ENCODE measurements around the gene EAPP. TPM values are rescaled to one million over a fixed set of nuclear protein-coding genes. Genes with fewer than 3 reads are reported as not detected.

Gene EAPP
- total and polyA plus RNA-seq, 2 donors (not counting 1 experiment from before 2014, with no cell fraction given), result 54.0 to 58.0 TPM

GRCh38 chr14:34474187-34474679 is 65.3 kb downstream of the EAPP start:
- no peak for TF ChIP-seq EZH2 (IDR thresholded peaks at IDR 0.05; ENCODE audit: low read length, missing control alignments)
- H3K9me3 ChIP-seq (ENCODE audit: control insufficient read depth, insufficient read depth, low read depth, low read length), result no peaks in the 10 kb centered on the region
- H3K9ac ChIP-seq (ENCODE audit: insufficient read depth, low read length), result no peak overlapping the region
- no peak overlapping the region for H3K4me2 ChIP-seq (ENCODE audit: extremely low read depth, insufficient read depth, low read length)
- H3K27ac ChIP-seq (ENCODE audit: insufficient read depth, low read length), result no peak overlapping the region
- no peak for DNase-seq (ENCODE audit: low read depth in 2 of 2)
- no peaks in the 10 kb centered on the region for H3K4me1 ChIP-seq (ENCODE audit: control insufficient read depth, extremely low read depth, insufficient read depth, low read length)
- no peaks in the 10 kb centered on the region for H3K36me3 ChIP-seq (ENCODE audit: control insufficient read depth, insufficient read depth, low read length)
- H3K79me2 ChIP-seq (ENCODE audit: control insufficient read depth, insufficient read depth, low read length), result no peaks in the 10 kb centered on the region
- H3K4me3 ChIP-seq (replicated peaks in 1 of 4; ENCODE audit: control extremely low read depth in 1 of 4, insufficient read depth in 1 of 4, low read depth in 3 of 4, low read length in 4 of 4), result no peak overlapping the region
- no peak overlapping the region for H2AFZ ChIP-seq (ENCODE audit: low read length)
- H4K20me1 ChIP-seq (ENCODE audit: control insufficient read depth, extremely low read depth, insufficient read depth, low read length), result no peaks in the 10 kb centered on the region
- H3K27me3 ChIP-seq (ENCODE audit: control insufficient read depth, insufficient read depth, low read length), result no peaks in the 10 kb centered on the region

- H4K20me1 ChIP-seq (ENCODE audit: control insufficient read depth, extremely low read depth, insufficient read depth, low read length), result no peaks in the 10 kb centered on the region
- no peaks in the 10 kb centered on the region for H3K79me2 ChIP-seq (ENCODE audit: control insufficient read depth, insufficient read depth, low read length)
- H3K36me3 ChIP-seq (ENCODE audit: control insufficient read depth, insufficient read depth, low read length), result no peaks in the 10 kb centered on the region
- H3K4me2 ChIP-seq (ENCODE audit: extremely low read depth, insufficient read depth, low read length), result no peak overlapping the region
- H3K9ac ChIP-seq (ENCODE audit: insufficient read depth, low read length), result no peak overlapping the region
- H3K4me3 ChIP-seq (replicated peaks in 1 of 4; ENCODE audit: control extremely low read depth in 1 of 4, insufficient read depth in 1 of 4, low read depth in 3 of 4, low read length in 4 of 4), result no peak overlapping the region
- H2AFZ ChIP-seq (ENCODE audit: low read length), result no peak overlapping the region
- no peak for TF ChIP-seq EZH2 (IDR thresholded peaks at IDR 0.05; ENCODE audit: low read length, missing control alignments)
- TF ChIP-seq CTCF (conservative IDR thresholded peaks at IDR 0.05 in 1 of 2, IDR thresholded peaks at IDR 0.05 in 1 of 2; ENCODE audit: low read depth in 1 of 2, low read length in 2 of 2), result no peak
- H3K27me3 ChIP-seq (ENCODE audit: control insufficient read depth, insufficient read depth, low read length), result no peaks in the 10 kb centered on the region
- no peak for DNase-seq (ENCODE audit: low read depth in 2 of 2)
- H3K27ac ChIP-seq (ENCODE audit: insufficient read depth, low read length), result no peak overlapping the region
- H3K9me3 ChIP-seq (ENCODE audit: control insufficient read depth, insufficient read depth, low read depth, low read length), result no peaks in the 10 kb centered on the region
- H3K4me1 ChIP-seq (ENCODE audit: control insufficient read depth, extremely low read depth, insufficient read depth, low read length), result no peaks in the 10 kb centered on the region
Observed at GRCh38 chr14:34472706-34473279, 66.7 kb downstream of the EAPP start.

- no peak for DNase-seq (ENCODE audit: low read depth in 2 of 2)
- H3K9me3 ChIP-seq (ENCODE audit: control insufficient read depth, insufficient read depth, low read depth, low read length), result no peaks in the 10 kb centered on the region
Observed at GRCh38 chr14:34470319-34470718, 69.2 kb downstream of the EAPP start.

More at GRCh38 chr14:34470319-34470718, 69.2 kb downstream of the EAPP start:
- H3K27ac ChIP-seq (ENCODE audit: insufficient read depth, low read length), result no peak overlapping the region
- H3K4me1 ChIP-seq (ENCODE audit: control insufficient read depth, extremely low read depth, insufficient read depth, low read length), result no peaks in the 10 kb centered on the region
- no peaks in the 10 kb centered on the region for H3K36me3 ChIP-seq (ENCODE audit: control insufficient read depth, insufficient read depth, low read length)
- no peak overlapping the region for H3K9ac ChIP-seq (ENCODE audit: insufficient read depth, low read length)
- H4K20me1 ChIP-seq (ENCODE audit: control insufficient read depth, extremely low read depth, insufficient read depth, low read length), result no peaks in the 10 kb centered on the region
- H2AFZ ChIP-seq (ENCODE audit: low read length), result no peak overlapping the region
- H3K79me2 ChIP-seq (ENCODE audit: control insufficient read depth, insufficient read depth, low read length), result no peaks in the 10 kb centered on the region
- H3K4me2 ChIP-seq (ENCODE audit: extremely low read depth, insufficient read depth, low read length), result no peak overlapping the region
- TF ChIP-seq EZH2 (IDR thresholded peaks at IDR 0.05; ENCODE audit: low read length, missing control alignments), result no peak
- no peak for TF ChIP-seq CTCF (conservative IDR thresholded peaks at IDR 0.05 in 1 of 2, IDR thresholded peaks at IDR 0.05 in 1 of 2; ENCODE audit: low read depth in 1 of 2, low read length in 2 of 2)
- H3K4me3 ChIP-seq (replicated peaks in 1 of 4; ENCODE audit: control extremely low read depth in 1 of 4, insufficient read depth in 1 of 4, low read depth in 3 of 4, low read length in 4 of 4), result no peak overlapping the region
- no peaks in the 10 kb centered on the region for H3K27me3 ChIP-seq (ENCODE audit: control insufficient read depth, insufficient read depth, low read length)

Data from fibroblast of lung (primary cell).